Neural crest cell (in vitro differentiated cells): ENCODE measurements around the gene ARMC6. TPM values are rescaled to one million over a fixed set of nuclear protein-coding genes. Genes with fewer than 3 reads are reported as not detected.
"Not testable (repeated sequence)": the region's sequence is repeated elsewhere in the genome, so short reads cannot be mapped to it uniquely, and the experiment has no call there.

Source experiments
- DNase-seq: peaks from one replicate; pipeline ENCODE4 v3.0.0; 2021; ENCODE audit warnings: low read depth, mixed read lengths, low spot score
- H3K27ac Mint-ChIP-seq: one replicate; pipeline ENCODE4 v1.8.0; 2021; ENCODE audit warnings: mild to moderate bottlenecking, mixed read lengths; ENCODE audit not compliant: unreplicated experiment
- H3K27me3 Mint-ChIP-seq: 2 replicates; pipeline ENCODE4 v1.8.0; 2021; ENCODE audit warnings: low read depth, mild to moderate bottlenecking, mixed read lengths
- H3K36me3 Mint-ChIP-seq: 2 replicates; pipeline ENCODE4 v1.8.0; 2021; ENCODE audit warnings: low read depth, mild to moderate bottlenecking, mixed read lengths
- H3K4me1 Mint-ChIP-seq: 2 replicates; pipeline ENCODE4 v1.8.0; 2021; ENCODE audit warnings: mixed read lengths
- H3K4me3 Mint-ChIP-seq: one replicate; pipeline ENCODE4 v1.8.0; 2021; ENCODE audit warnings: mild to moderate bottlenecking, mixed read lengths
- H3K9me3 Mint-ChIP-seq: 2 replicates; pipeline ENCODE4 v1.8.0; 2021; ENCODE audit warnings: mixed read lengths
- CTCF ChIP-seq: fragments of 200-600 bp; sonication (generic); conservative IDR thresholded peaks from 2 replicates; pipeline ENCODE4 v1.5.0; 2021; ENCODE audit warnings: antibody characterized with exemption, mild to moderate bottlenecking
- total RNA-seq: library from RNA; stranded (reverse); gene quantifications from 2 replicates; pipeline ENCODE4 v1.2.1, GENCODE V29; 2021

The ARMC6 gene
- total RNA-seq, 1 donor from 2014 or later = 52.5 TPM

- no peak overlapping the region for H3K4me3 Mint-ChIP-seq
- no peaks in the 10 kb centered on the region for H3K36me3 Mint-ChIP-seq
- no peaks in the 10 kb centered on the region for H3K27me3 Mint-ChIP-seq
- no peak for TF ChIP-seq CTCF
- no peaks in the 10 kb centered on the region for H3K4me1 Mint-ChIP-seq
- H3K9me3 Mint-ChIP-seq = no peaks in the 10 kb centered on the region
- no peak for DNase-seq
- H3K27ac Mint-ChIP-seq = no peak overlapping the region
Measured at GRCh38 chr19:19098084-19098702, 64.8 kb downstream of the ARMC6 start.

- TF ChIP-seq CTCF = no peak
- no peak overlapping the region for H3K4me3 Mint-ChIP-seq
- no peak for DNase-seq
- H3K4me1 Mint-ChIP-seq = no peaks in the 10 kb centered on the region
- H3K9me3 Mint-ChIP-seq = no peaks in the 10 kb centered on the region
- no peaks in the 10 kb centered on the region for H3K36me3 Mint-ChIP-seq
- no peak overlapping the region for H3K27ac Mint-ChIP-seq
- H3K27me3 Mint-ChIP-seq = no peaks in the 10 kb centered on the region
Measured at GRCh38 chr19:19098703-19099632, 65.6 kb downstream of the ARMC6 start.

DNA sequence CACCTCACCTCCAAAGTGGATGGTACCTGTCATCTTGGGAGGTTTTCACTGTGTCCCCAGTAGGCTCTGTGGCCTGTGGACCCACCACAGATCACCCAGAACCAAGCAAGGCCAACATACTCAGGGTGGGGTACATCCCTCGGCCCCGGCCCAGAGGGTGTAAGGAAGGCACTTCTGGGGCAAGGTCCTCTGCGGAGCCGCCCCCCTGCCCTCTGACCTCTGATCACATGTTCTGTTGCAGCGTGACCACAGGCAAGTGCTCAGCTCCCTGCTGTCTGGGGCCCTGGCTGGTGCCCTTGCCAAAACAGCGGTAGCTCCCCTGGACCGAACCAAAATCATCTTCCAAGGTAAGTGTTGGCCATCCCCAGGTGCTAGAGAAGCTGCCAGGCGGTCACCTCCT, 68.1 kb downstream of the ARMC6 start:
- no peak overlapping the region for H3K4me3 Mint-ChIP-seq
- H3K36me3 Mint-ChIP-seq = no peaks in the 10 kb centered on the region
- peaks cover 18% of the 10 kb centered on the region for H3K4me1 Mint-ChIP-seq
- TF ChIP-seq CTCF = no peak
- no peaks in the 10 kb centered on the region for H3K9me3 Mint-ChIP-seq
- no peak overlapping the region for H3K27ac Mint-ChIP-seq
- no peak for DNase-seq
- H3K27me3 Mint-ChIP-seq = no peaks in the 10 kb centered on the region

- H3K4me1 Mint-ChIP-seq = peaks cover 18% of the 10 kb centered on the region
- H3K27ac Mint-ChIP-seq, DNase-seq, H3K27me3 Mint-ChIP-seq, H3K4me3 Mint-ChIP-seq, H3K9me3 Mint-ChIP-seq, H3K36me3 Mint-ChIP-seq: not testable (repeated sequence)
Measured at GRCh38 chr19:19102566-19102965, 69.2 kb downstream of the ARMC6 start.

DNA sequence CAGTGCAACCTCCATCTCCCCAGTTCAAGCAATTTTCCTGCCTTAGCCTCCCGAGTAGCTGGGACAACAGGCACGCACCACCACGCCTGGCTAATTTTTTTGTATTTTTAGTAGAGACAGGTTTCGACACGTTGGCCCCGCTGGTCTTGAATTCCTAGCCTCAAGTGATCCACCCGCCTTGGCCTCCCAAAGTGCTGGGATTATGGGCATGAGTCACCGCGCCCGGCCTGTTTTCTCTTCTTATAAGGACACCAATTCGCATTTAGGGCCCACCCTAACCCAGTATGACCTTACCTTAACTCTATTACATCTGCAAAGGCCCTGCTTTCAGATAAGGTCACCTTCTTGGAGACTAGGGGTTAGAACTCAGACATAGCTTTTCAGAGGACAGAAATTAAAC, 69.8 kb downstream of the ARMC6 start:
- peaks cover 18% of the 10 kb centered on the region for H3K4me1 Mint-ChIP-seq
- H3K27ac Mint-ChIP-seq = no peak overlapping the region
- no peaks in the 10 kb centered on the region for H3K36me3 Mint-ChIP-seq
- no peak for DNase-seq
- H3K27me3 Mint-ChIP-seq = no peaks in the 10 kb centered on the region
- H3K9me3 Mint-ChIP-seq = no peaks in the 10 kb centered on the region
- no peak for TF ChIP-seq CTCF
- no peak overlapping the region for H3K4me3 Mint-ChIP-seq
